Upper lobe of left lung (tissue), 4 donors: ENCODE data around the gene DMXL2.
"Not testable (repeated sequence)": the region's sequence is repeated elsewhere in the genome, so short reads cannot be mapped to it uniquely, and the experiment has no call there.

Source experiments
- POLR2A ChIP-seq, 4 donors: fragments of 450-650 bp; IDR thresholded peaks; one replicate each; pipeline ENCODE4 v1.5.1; 2016 to 2017; ENCODE audit warnings: antibody characterized with exemption in 4 of 4, mild to moderate bottlenecking in 2 of 4
- TF ChIP-seq, protein P1 (sequence below), 6 experiments: fragments of 450-650 bp in 4 of 6; fragments of 200-600 bp in 2 of 6; sonication (generic) in 2 of 6; IDR thresholded peaks; one replicate each; pipeline ENCODE4 v1.5.1; 2016 to 2019; ENCODE audit warnings: antibody characterized with exemption in 6 of 6

DNA sequence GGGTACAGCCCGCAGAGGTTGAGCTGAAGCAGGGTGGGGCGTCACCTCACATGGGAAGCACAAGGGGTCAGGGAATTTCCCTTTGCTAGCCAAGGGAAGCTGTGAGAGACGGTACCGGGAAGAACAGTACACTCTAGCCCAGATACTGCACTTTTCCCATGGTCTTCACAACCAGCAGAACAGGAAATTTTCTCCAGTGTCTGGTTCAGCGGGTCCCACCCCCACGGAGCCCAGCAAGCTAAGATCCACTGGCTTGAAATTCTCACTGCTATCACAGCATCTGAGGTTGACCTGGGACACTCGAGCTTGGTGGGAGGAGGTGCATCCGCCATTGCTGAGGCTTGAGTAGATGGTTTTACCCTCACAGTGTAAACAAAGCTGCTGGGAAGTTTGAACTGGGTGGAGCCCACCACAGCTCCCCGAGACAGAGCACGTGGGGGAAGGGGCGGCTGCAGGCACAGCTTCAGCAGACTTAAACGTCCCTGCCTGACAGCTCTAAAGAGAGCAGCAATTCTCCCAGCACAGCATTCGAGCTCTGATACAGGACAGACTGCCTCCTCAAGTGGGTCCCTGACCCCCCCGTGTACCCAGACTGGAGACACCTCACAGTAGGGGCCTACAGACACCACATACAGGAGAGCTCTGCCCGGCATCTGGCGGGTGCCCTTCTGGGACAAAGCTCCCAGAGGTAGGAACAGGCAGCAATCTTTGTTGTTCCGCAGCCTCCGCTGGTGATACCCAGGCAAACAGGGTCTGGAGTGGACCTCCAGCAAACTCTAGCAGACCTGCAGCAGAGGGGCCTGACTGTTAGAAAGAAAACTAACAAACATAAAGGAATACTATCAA is 53.4 kb downstream of the DMXL2 start:
- TF ChIP-seq, protein P1, sequence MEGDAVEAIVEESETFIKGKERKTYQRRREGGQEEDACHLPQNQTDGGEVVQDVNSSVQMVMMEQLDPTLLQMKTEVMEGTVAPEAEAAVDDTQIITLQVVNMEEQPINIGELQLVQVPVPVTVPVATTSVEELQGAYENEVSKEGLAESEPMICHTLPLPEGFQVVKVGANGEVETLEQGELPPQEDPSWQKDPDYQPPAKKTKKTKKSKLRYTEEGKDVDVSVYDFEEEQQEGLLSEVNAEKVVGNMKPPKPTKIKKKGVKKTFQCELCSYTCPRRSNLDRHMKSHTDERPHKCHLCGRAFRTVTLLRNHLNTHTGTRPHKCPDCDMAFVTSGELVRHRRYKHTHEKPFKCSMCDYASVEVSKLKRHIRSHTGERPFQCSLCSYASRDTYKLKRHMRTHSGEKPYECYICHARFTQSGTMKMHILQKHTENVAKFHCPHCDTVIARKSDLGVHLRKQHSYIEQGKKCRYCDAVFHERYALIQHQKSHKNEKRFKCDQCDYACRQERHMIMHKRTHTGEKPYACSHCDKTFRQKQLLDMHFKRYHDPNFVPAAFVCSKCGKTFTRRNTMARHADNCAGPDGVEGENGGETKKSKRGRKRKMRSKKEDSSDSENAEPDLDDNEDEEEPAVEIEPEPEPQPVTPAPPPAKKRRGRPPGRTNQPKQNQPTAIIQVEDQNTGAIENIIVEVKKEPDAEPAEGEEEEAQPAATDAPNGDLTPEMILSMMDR (IDR thresholded peaks at IDR 0.05) = not testable (repeated sequence)
- TF ChIP-seq POLR2A (IDR thresholded peaks at IDR 0.05) = peak in 1 of 4 donors; percentile 17
